ENCODE data around the gene FADS1. TPM values are rescaled to one million over a fixed set of nuclear protein-coding genes. Genes with fewer than 3 reads are reported as not detected.

Gene FADS1
- 112 and 128 TPM in 2 replicates for total RNA-seq

DNA sequence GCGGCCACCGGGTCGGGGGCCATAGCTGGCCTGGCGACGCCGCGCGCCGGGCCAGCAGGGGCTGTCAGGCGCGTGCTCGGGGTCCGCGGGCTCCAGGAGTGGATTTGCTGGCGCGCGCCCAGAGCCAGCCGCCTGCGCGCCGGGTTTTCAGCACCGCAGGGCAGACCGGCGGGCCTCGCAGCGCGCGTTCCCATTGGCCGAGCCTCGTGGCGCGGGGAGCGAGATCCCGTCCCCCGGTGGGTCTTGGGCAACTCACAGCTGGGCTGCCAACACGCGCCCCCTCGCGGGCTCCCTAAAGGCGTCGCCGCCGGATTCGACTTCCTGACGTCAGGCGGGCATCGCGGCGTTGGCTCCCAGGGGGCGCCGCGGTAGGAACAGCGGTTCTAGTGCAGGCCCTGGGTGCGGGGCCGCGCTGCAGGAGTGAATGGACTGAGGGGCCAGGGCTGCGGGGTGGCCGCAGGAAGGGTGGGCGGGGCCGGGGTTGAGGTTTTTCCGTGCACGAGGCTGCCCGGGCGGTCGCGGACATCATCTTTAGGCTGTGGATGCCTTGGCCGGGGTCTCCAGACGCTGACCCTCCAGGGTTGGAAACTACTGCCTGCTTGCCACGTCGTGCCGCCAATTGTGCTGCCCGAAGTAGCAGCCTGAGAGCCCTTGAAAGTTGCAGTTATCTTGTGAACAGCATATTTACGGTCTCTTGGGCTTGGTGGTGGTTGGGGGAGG is at the start of gene FADS1:
TSS of gene FADS1 (minus strand) at position 268 of the 720 bp plus-strand sequence. CDS start at position 194, 74 bp downstream.

DNA sequence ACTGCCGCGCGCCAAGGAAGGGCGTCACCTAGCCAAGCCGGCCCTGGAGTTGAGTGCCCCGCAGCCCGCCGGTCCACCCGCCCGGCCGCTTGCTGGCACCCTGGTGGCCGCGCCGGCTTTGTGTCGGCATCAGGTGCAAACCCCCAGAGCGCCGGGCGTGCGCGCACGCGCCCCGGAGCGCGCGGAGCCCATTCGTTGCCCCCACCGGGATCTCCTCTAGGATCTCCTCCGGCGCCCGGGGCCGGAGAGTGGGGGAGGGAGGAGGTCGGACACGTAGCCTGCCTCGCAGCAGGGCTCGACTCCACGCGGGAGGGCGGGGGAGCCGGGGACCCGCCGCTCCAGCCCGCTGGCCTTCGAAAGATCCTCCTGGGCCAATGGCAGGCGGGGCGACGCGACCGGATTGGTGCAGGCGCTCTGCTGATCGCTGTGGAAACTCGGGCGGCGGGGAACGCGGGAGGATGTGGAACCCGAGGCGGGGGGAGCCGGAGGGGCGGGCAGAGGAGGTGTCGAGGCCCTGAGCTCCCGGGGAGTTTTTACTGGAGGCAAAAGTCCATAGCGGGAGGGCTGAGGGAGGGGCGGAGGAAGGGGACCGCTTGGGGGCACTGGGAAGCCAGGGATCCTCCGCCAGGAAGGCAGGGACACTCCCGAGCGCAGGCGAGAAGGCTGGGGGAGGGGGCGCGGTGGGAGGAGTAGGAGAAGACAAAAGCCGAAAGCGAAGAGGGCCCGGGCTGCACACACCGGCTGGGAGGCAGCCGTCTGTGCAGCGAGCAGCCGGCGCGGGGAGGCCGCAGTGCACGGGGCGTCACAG is 11.0 kb upstream of the FADS1 start, which contains the start of gene FADS2:
TSS of gene FADS2 (plus strand) at position 730 of the 808 bp plus-strand sequence. CDS start 91 bp downstream, outside the sequence.

DNA sequence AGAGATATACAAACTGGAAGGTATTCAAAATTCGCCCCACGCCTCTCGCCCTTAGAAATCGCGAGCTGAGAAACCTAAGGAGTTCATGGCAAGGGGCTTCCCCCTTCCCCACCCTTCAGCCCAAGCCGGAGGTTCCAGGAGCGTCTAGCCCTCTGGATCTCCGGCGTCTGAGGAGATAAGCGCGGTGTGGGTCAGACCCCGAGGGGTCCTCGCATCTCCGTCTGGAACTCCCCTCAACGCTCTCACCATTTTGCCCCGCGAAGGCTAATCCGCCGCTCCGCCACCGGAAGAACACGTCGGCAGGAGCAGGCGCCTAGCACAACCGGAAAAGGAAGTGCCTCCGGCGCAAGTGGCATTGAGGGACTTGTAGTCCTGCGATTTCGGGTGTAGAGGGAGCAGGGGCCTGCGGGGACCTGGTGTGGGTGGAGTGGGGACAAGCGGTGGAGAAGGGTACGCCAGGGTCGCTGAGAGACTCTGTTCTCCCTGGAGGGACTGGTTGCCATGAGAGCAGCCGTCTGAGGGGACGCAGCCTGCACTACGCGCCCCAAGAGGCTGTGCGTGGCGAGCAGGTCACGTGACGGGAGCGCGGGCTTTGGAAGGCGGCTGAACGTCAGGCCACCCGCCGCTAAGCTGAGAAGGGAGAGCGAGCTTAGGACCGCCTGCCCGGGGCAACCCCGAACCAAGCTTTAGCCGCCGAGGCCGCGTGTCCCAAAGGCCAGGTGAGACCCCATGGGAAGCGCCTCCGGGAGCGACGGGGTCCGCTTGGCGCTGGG is 24.3 kb downstream of the FADS1 start, which contains the start of the genes FEN1 and TMEM258:
TSS of gene FEN1 (plus strand) at position 602 of the 773 bp plus-strand sequence. CDS start 2,451 bp downstream, outside the sequence.
TSS of gene TMEM258 (minus strand) at position 290 of the 773 bp plus-strand sequence. CDS start at position 249, 41 bp downstream.

DNA sequence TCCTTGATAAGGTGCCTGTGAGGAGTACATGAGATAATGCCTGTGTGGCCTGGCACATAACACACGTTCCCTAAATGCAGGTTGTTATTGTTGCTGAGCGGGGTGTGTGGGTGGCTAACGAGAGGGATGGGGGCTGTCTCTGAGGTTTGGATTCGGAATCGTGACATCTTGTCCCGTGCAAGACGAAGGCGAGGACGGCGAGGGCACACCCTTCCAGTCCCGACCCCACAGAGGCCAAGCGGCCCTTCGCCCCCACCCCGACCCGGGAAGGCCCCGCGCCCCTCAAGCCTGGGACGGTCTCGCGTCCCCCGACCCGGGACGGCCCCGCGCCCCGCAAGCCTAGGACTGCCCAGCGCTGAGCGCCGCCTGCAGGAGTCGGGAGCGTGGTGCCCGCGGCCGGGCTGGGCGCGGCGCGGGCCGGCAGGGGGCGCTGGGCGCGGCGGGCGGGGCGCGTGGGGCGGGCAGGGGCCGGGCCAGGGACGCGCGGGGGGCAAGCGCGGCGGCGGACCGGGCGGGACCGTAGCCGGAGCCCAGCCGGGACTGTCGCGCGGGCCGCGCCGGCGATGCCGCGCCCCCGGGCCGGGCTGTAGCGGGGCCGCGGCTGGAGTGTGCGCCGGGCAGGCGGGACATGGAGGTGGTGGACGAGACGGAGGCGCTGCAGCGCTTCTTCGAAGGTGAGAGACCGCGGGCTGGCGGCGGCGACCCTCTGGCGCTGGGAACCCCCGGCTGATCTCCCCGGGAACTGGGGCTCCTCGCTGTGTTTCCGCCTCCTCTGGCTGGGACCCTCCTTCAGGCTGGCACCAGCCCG is 64.5 kb downstream of the FADS1 start, which contains the start of gene MYRF:
TSS of gene MYRF (plus strand) at position 520 of the 808 bp plus-strand sequence. CDS start at position 629, 109 bp downstream.

Other genes starting within 250 kb of the FADS1 start
- gene SYT7, start 235.9 kb downstream of the FADS1 start, total RNA-seq: 12.1 and 22.7 TPM in 2 replicates
- gene DAGLA, start 136.6 kb downstream of the FADS1 start, total RNA-seq: 2.2 and 4.8 TPM in 2 replicates
- gene MYRF, start 64.4 kb downstream of the FADS1 start, total RNA-seq: 0.15 and 0.17 TPM in 2 replicates
- 42.3 and 63.2 TPM in 2 replicates for gene TMEM258, start 24.4 kb downstream of the FADS1 start, total RNA-seq
- 4.1 and 25.2 TPM in 2 replicates for gene FEN1, start 24.1 kb downstream of the FADS1 start, total RNA-seq
- 349 and 427 TPM in 2 replicates for gene FADS2, start 11.3 kb upstream of the FADS1 start, total RNA-seq
- gene FADS3, start 74.5 kb upstream of the FADS1 start, total RNA-seq: 41.2 and 173 TPM in 2 replicates
- gene RAB3IL1, start 100.6 kb upstream of the FADS1 start, total RNA-seq: 19.2 and 30.6 TPM in 2 replicates
- gene BEST1, start 133.3 kb upstream of the FADS1 start, total RNA-seq: 3.2 and 13.1 TPM in 2 replicates
- 2,813 and 3,530 TPM in 2 replicates for gene FTH1, start 150.6 kb upstream of the FADS1 start, total RNA-seq